Fibroblast of skin of abdomen (primary cell): ENCODE data around the gene NAB1.

ENCODE experiments used
- DNase-seq: peaks from one replicate; pipeline ENCODE4 v3.0.0-alpha.2; 2013

Gene NAB1

DNA sequence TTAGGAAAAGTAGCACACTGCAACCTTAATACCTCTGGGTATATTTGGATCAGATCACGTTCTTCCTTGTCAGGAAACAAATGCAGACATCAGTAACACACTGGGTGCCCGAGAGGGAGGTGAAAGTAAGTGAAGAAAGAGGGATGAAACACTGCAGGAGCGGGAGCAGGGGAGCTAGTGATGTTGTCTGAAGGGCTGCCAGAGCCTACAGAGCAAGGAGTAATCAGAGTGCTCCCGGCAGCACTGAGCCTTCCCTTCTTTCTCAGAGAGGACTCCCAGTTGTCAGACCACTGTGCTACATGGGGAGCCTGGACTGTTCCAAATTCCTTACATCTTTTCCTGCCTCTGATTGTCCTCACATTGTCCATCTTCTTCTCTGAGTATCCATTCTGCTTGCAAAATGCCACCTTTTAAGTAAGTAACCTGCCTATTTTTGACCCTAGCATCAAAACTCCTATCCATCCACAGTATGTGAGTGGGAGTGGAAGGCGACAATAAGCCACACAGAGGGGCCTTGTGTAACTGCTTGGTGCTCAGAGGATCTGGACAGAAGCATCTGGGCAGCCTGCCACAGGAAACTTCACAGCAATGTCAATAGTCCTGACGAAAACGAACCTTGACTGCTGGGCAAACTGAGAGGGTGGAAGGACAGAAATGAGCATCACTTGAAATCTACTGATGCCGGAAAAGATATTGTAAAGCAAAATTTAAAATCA, 10.8 kb upstream of the NAB1 start:
- DNase-seq, result peak; percentile 10

DNA sequence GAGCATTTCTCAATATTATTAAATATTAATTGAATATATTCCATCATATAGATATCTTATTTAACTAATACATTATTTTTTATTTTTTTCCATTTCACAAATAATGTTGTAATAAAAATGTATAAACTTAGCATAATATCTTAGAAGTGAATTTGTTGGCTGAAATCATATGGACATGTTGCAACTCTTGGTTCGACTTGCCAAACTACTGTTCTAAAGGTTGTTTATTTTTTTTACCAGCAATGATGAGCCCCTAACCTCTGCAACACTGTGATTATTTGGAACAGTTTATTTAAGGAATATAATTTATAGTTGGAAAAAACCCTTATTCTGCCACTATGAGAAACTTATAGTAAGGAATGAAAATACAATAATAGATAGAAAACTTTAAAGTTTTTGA, 8.8 kb upstream of the NAB1 start:
- DNase-seq, result no peak

DNA sequence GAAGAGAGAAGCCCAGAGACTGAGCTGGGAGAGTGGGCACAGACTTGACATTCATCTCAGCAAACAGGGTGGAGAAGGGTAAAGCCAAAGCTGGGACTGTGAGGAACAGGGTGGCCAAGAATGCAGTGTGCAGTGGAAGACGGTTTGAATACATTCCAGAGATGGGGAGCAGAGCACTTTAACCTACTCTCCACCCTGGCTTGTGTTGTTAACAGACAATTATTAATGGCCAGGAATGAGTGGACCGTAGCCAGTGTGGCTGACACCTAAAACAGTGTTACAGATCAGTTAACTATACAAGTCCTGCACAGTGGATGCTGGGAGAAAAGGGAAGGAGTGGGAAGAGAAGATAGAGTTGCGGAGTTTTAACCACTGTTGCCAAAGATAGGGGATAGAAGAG, 7.4 kb upstream of the NAB1 start:
- peak; percentile 28 for DNase-seq

DNA sequence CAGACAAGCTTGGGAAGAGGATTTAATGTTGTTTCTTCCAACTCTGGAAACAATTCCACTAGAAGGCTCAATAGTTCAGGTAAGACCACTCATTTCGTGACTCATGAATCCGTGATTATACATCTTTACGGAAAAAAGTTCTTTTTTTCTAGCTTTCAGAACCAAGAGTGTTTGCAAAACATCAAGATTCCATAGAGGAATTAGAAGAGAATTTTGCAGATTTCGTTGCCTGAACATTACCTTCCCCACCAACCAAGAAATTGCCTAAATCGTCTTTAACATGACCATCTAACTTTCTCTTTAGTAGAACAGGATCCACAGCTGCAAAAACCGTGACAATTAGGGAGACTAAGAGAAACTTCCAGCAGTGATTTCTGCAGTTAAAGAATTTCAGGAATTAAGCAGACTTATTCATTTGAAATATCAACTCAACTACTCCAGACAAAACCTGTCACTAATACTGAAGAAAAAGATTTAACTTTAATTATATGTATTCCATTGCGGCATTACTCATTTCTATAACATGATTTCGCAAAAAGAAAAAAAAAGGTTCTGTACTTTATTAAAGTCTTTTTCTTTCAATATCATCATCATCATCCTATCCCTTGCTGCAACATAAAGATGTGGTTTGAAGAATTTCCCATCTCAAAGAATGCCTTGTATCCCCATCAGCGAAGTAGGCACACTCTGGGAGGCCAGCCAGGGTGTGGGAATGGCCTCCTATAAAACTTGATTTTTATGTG, 1.9 kb upstream of the NAB1 start:
- DNase-seq, result peak; percentile 82

DNA sequence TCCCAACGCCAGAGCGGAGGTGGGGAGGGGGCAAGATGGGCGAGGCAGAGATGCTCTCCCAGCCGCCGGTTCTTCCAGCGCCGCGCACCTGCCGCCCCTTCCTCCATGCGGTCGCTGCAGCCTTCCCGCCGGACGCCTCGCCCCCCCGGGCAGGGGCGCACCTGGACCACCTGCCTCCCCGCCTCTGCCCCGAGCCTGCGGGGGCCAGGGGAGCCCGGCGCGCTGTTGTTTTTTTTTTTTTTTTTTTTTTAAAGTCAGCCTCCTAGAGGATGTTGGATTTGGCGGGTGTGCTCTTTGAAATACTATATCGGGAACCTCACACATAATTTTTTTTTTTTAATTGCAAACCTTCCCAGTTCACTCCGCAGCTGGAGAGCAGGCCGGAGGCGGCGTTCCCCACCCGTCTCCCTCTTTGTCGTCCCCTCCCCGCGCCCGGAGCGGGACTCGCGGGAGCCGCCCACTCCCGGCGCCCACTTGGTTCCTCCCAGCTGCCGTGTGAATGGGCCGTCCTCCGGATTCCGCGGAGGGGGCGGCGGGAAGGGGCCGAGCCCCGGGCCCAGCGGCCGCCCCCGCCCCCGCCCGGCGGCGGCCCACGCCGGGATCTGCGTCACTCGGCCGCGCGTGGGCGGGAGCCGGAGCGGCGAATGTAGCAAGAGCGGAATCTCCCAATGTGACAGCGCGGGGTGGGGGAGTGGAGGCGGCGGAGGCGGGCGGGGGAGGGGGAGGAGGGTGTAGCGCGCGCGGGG, 421 bp upstream of the NAB1 start:
- DNase-seq, result peak; percentile 92

DNA sequence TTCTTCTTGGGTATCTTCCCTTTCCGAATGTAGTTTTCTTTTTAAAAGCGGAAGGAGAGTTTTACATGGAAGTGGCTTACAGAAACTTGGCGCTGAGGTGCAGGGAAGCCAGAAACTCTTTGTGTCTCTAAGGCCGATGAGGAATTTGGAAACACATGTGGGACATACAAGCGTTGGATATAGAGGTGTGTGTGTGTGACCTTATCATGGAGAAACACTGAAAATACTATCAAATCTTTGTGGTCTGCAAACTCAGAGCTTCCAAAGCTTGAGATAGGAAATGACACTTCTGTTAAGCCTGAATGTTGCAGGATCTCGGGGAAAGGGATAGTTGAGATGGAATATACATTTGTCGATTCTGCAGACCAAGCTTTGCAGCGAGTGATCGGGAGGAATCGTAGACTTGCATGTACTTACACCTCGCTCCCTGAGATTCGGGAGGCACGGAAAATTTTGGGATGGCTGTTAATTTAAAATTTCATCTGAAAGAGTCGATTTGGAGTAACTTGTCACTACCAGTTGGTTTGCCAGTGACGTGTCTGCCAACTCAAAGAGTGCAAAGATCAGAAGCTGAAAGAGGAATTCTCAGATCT, 1.0 kb downstream of the NAB1 start:
- DNase-seq, result peak; percentile 30

DNA sequence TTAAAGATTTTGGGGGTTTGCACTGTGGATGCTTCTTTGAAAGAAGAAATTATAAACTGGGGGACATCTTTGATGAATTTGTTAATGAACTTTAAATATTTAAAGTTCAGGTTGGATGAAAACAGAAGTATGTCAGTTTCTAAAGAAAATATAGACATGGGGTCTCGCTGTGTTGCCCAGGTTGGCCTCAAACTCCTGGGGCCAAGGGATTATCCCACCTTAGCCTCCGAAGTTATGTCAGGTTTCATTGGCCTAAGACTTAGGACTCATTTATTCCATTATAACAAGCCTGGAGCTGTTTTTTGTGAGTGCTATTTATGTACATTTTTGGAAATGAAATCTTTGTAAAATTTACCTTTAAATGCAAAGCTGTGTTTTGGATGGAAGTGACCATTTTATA, 2.5 kb downstream of the NAB1 start:
- no peak for DNase-seq

DNA sequence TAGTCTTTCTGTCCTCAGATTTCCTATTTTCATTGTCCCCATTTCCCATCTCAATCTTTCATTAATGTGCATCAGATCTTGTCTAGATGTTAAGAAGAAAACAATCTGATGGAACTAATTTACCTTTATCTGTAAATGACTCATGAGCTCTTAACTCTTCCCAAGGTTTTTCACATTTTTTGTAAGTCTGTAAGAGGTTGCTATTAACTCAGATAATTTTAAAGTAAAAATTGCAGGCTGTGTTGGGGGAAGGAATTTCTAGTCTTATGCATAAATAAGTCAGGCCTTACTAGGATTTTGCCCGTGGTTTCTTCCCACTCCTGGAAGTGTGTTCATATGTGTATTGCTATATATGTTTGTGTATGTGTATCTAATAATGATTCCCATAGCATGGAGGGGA, 4.3 kb downstream of the NAB1 start:
- no peak for DNase-seq

DNA sequence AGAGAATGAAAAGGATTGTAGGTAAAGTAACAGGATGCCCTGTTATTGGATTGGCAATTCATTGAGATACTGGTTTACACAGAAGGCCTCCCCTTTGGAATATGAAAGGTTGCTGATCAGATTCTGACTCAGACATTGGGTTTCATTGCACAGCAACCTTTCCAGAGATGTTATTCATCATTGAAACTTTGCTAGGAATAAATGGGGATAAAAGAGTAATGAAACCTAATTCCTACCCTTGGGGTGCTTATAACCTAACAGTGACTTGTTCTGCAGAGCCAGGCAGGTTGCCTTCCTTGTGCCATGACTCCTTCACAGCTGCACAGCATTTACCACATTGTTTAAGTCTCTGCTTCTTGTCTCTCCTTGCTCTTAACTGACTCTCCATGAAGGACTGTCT, 5.0 kb downstream of the NAB1 start:
- DNase-seq, result no peak

DNA sequence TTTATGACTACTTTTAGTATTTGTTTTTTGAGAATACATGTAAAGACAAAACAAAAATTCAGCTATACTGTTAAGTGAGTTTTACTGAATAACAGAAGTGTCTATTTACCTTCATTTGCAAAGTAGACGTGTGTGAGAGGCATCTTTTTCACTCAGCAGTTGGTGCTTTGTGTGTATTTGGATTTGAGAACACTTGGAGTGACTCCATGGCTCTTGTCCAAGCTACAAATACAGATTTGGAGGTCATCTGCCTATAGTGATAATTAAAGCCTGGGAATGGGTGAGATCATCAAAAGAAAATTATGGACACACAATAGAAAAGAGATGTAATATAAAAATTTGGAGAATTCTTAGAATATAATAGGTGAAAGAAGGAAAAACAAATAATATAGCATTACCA, 6.2 kb downstream of the NAB1 start:
- DNase-seq, result no peak

DNA sequence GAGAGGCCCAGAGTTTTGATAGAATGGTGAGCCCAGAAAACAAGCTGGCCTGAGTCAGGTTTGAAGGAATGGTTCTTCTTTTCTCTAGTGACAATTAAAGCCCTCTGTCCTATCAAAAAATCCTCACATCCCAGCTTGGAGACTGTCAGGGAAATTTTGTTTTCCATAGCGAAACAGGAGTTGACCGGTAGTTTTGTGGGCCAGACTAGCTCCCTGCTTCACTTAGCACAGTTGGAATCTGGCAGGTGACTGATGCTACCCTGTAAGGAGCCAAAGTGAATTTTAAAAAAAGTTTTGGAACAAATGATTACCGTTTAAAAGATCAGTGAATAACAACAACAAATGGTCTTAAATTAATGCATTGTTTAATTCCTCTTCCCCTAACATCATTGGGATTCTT, 6.7 kb downstream of the NAB1 start:
- DNase-seq, result no peak

DNA sequence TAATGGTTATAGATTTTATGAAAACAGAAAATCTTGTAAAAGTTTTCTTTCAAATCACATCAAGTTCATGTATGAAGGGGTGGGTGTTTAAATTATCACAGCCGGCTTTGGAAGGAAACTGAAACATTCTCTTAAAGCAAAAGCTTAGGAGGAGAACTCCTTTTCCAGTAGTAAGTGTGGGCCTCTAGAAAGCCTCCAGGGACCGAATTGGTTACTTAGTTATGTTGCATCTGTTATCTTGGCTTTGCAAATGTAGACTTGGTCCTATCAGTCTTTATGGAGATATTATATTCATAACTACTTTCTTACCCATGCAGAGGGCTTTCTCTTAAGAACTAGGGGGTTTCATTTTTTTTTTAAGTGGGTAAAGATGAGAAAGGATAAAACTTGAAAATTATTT, 7.4 kb downstream of the NAB1 start:
- no peak for DNase-seq

DNA sequence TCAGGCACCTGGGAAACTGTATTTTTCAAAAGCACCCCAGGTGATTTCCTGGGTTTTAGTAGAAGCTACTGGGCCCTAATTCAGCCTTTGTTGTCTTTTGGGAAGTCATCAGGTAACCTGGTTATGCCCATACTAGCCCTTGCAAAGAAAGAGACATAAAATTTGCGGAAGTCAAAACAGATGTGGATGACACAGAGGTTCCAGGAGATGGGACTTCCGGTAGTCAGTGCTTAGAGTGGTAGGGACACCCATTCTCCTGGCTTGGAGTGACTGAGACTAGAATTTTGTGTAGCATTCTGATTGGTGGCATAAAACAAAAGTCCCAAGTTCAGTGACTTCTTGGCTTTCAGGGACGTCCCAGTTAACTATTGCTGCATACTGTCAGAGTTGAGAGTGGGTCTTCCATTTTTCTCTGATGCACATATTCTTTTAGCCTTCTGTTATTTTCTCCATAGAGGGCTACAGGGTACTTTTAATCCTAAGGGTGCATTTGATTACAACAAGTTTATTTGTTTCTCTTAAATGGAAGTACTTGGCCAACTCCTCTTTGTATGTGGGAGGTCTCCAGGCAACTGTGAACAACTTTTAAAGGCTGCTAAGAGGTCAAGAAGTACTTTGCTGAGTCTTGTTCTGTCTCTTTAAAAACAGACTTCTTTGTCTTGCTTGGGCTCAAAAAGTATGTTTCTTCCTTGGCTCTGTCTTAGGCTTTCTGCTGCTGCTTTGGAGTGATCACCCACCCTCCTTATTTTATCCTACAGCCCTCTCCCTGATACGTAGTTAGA, 8.8 kb downstream of the NAB1 start:
- no peak for DNase-seq

DNA sequence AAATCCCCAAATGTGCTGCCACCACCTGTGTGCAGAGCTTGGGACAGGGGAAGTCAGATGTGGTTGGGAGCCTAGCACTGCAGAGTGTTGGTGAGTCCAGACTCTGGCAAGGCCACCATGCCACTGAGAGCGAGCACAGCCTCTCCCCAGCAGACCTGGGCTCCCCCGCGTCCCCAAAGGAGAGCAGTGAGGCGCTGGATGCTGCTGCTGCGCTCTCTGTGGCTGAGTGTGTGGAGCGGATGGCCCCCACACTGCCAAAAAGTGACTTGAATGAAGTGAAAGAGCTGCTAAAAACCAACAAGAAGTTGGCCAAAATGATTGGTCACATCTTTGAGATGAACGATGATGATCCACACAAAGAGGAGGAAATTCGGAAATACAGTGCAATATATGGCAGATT, 10.7 kb downstream of the NAB1 start:
- no peak for DNase-seq

DNA sequence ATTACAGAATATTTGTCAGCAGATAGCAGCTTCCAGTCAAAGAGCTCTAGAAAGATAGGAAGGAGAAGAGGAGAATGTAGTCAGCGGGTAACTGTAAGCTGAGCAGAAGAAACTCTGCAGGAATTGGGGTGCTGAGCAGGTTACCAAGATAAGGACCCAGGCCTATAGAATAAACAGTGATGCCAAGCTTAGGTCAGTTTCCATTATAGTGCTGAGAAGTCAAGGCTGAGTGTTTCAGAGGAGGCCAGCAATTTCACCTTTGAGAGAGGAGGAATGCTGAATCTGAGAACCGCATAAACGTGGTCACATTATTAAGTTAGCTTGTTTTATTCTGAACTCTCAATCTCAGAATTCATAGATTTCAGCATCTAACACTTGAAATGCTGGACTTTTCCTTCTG, 13.9 kb downstream of the NAB1 start:
- no peak for DNase-seq

DNA sequence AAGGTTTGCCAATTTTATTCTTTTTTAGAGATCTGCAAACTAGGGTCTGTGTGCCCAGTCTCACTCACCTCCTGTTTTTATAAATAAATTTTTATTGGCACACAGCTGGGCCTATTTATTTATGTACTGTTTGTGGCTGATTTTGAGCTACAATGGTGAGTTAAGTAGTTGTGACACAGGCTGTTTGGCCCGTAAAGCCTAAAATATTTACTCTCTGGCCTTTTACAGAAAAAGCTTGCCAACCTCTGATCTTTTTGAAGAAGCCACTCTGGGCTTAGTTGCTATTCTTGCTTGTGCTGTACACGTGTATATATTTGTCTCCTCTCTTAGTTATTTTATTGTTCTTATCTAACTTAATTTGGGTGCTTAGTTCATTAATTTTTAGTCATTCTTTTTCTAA, 14.5 kb downstream of the NAB1 start:
- no peak for DNase-seq

DNA sequence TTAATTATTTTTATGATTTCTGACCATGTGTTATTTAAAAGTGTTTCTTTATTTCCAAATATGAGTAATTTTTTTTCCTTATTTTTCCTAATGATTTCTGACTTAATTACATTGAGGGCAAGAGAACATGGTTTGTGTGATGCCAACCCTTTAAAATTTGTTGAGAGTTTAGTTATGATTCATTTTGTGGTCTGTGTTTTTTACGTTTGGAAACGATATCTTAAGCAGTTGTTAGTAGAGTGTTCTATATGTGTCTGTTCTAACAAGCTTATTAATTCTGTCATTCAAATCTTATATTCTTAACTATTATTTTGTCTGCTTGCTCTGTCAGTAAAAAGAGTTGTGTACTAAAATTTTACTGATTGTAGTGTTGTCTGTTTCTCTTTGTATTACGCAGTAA, 15.0 kb downstream of the NAB1 start:
- DNase-seq, result no peak

DNA sequence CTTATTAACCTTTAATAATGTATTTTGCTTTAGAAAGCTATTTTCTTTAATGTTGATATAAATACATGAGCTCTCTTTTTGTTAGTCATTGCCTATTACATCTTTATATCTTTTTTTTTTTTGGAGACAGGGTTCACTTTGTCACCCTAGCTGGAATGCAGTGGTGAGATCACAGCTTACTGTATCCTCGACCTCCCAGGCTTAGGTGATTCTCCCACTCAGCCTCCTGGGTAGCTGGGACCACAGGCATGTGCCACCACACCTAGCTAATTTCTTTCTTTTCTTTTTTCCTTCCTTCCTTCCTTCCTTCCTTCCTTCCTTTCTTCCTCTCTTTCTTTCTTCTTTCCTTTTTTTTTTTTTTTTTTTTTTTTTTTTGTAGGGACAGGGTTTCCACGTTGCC, 15.4 kb downstream of the NAB1 start:
- peak; percentile 39 for DNase-seq

DNA sequence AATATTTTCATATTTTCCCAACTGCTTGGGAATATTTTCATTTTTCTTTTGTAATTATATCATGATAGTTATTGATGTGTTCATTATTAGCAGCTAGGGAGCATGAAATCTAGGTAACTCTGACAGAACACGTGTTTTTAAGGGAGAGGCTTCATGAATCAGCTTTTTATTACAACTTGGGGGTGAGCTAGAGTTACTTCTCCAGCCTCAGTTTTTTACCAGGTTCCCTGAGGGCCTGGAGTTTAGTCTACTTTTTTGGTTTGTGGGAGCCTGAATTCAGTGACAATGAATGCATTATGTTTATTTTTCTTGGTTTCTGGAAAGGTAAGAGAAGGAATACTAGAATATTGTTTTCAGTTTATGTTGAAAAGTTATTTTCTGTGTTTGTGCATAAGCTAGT, 18.0 kb downstream of the NAB1 start:
- DNase-seq, result no peak

DNA sequence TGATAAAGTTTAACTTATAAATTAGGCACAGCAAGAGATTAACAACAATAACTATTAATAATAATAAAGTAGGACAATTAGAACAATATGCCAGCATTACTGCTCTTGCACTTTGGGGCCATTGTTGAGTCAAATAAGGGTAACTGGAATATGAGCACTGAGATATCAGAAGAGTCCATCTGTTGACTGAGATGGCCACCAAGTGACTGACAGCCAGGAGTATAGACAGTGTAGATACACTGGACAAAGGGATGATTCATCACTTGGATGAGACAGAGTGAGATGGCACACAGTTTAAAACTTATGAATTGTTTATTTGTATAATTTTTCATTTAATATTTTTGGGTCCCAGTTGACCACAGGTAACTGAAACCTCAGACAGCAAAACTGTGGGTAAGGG, 20.0 kb downstream of the NAB1 start:
- DNase-seq, result no peak

DNA sequence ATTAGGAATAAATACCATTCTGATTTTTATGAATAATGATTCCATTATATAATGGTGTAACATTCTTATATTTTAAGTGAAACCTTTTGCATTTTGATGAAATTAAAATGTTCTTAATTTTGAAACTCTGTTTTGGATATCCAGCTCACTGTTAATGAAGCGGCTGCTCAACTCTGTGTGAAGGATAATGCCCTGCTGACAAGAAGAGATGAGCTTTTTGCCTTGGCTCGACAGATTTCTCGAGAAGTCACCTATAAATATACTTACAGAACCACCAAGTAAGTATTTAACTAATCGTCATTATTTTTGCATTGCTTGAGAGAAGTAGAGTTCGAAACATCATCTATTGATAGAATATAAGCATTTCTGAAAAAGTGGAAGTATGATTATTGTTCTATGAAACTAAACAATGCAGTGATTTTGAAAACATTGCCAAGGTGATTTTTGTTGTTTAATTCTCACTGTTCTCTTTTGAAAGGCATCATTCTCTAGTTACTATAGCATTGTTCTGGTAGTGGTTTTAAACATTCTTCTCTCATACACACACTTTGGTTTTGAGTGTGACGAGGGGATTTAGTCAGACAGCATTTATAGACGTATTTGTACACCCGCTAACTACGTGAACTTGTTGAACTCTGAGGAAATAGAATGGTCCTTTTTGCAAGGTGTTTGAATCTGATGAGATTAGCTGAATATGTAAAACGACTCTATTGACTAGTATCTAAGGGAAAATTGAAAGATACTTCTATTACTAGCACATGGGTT, 21.5 kb downstream of the NAB1 start:
- no peak for DNase-seq
